GM11168 (cell line): ENCODE results near the gene UBXN6.

Source experiments
- in situ Hi-C: fragments of 300-500 bp; cut with MboI; formaldehyde crosslinking; loops from one replicate; pipeline ENCODE4 v1.12.0; 2022; ENCODE audit warnings: low sequenced_read_pairs; ENCODE audit not compliant: unreplicated experiment

Gene UBXN6

DNA sequence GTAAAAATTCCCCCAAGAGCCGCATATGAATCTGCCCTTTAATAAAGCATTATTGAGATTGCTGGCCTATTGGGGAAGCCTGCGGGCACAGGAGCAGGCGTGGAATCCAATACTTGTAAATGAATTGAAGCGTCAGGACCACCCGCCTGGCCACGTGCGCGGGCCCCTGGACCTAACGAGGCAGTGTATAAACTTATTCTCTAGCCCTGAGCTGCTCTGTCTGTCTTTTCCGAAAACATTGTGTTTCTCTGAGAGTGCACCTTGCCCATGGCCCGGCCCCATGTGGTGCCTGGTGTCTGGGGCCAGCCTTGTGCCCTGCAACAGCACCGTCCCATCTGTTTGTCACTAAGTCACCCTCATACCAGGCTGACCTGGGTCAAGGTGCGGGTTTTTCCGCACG, 14.4 kb downstream of the UBXN6 start:
- in situ Hi-C loops, result no loop called here

DNA sequence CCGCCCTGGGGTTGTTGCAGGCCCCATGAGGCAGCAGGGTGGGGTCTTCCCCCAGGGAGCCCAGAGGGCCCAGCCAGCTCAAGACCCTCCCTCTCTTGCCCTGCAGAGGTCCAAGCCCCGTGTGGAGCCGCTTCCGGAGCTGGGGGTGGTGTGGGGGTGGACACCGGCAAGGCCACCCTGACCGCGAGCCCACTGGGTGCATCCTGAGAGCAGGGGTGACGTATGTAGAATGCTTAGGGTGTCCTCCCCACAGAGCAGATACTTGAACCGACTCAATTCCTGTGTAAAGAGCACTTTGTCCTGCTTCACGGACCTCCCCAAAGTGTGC, 14.8 kb downstream of the UBXN6 start:
- in situ Hi-C loops, result no loop called here

DNA sequence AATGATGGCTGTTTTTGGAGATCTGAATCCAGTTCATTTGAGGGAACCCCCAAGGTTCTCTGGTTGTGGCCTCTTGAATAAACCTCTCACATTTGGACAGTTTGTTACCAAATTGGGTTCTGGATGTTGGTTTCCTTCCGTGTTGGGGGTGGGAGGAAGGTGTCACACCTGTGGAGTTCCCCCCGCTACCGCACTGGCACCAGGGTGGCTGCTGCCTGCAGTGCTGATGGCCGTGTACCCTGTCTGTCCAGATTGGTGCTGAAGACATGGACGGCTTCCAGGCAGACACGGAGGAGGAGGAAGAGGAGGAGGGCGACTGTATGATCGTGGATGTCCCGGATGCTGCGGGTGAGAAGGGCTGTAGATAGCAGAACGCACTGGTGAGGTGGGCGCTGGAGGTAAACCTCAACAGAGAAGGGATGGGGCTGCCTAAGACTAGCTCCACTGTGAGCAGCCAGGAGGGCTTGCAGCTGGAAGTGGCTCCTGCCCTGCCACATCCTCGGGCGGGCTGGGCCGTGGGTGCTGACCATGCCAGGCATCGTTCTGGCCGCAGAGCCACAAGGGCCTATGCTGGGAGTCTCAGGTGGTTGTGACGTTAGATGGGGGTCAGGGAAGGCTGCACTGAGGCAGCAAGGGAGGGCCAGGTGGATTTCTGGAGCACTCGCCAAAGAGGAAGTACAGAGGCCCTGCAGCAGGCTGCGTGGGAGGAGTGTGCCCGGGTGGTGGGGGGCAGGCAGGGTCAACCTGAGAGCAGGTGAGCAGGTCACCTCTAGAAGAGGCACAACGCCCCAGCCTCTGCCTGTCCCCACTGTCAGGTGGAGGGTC, 15.4 kb downstream of the UBXN6 start:
- in situ Hi-C loops, result no loop called here

DNA sequence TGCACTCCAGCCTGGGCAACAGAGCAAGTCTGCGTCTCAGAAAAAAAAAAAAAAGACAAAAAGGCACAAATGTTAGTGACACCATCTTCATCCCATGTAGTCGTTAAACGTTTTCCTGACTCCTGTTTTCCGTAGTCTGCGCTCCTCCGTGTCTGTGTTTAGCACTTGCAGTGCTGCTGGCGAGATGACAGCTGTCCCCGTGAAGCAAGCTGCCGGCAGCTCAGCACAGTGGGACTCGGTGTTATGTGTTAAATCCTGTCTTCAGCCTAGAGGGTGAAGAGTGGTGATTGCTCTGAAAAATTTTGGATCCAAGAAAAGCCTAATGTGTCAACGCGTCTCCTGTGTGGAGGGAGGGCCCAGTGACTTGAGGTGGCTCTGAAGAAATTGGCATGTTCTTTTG, 18.4 kb downstream of the UBXN6 start:
- in situ Hi-C loops, result no loop called here

DNA sequence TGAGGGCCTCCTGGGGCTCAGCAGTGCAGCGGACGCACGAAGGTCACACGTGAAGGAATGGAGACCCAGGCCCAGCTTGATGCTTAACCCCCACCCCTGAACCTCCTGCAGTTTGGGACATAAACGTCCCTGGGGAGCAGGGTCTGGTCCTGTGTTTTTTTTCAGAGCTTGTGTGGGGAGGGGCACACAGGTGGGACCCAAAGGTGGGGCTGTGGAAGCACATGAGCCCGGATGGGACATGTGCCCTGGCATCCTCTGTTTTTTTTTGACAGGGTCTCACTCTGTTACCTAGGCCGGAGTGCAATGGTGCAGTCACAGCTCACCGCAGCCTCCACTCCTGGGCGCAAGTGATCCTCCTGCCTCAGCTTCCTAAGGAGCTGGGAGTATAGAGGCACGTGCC, 20.5 kb downstream of the UBXN6 start:
- in situ Hi-C loops, result no loop called here

DNA sequence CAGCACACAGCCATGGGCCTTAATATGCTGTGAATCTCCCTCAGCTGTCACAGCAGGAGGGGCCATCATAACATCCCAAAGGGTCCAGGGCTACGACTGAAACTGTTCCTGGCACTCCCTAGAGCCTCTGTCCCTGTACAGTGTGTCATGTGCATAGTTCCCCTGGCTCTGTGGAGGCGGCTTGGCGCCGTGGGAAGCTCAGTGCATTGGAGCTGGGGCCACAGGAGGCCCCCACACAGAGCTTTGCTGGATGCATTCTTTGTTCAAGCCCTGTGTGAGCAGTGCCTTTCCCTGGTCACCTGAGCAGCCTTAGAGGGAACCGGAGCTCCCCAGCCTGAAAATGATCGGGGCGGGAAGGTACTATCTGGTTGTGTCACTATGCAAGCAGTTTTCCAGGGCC, 21.4 kb downstream of the UBXN6 start:
- in situ Hi-C loops, result no loop called here

DNA sequence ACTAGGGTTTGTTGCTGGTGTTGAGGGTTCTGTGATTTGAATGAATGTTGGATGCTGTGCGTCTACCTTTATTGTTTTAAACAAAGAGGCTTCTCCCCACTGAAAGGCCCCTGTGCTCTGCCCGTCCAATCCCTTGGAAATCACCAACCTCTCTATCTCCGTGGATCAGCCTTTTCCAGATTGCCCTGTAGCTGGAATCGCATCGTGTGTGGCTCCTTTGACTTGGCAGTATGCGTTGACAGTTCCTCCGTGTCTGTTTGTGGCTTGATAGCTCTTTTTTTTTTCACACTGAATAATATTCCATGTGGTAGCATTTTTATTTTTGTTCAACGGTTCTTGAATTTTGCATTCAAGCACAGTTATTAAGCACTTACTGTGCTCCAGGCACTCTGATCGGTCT, 23.2 kb downstream of the UBXN6 start:
- in situ Hi-C loops, result no loop called here

DNA sequence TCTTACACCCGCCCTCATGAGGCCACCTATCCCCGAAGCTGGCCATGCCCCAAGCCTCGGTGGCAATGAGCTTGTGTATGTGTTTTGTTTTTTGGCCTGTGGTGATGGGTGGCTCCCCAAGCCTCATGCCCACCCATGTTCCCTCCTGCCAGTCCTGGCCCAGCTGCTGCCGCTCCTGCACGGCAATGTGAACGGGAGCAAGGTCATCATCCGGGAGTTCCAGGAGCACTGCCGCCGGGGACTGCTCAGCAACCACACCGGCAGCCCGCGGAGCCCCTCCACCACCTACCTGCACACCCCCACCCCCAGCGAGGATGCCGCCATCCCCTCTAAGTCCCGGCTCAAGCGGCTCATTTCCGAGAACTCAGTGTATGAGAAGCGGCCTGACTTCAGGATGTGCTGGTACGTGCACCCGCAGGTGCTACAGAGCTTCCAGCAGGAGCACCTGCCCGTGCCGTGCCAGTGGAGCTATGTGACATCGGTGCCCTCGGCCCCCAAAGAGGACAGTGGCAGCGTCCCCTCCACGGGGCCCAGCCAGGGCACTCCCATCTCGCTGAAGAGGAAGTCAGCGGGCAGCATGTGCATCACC, 24.6 kb downstream of the UBXN6 start:
- in situ Hi-C loops, result no loop called here

DNA sequence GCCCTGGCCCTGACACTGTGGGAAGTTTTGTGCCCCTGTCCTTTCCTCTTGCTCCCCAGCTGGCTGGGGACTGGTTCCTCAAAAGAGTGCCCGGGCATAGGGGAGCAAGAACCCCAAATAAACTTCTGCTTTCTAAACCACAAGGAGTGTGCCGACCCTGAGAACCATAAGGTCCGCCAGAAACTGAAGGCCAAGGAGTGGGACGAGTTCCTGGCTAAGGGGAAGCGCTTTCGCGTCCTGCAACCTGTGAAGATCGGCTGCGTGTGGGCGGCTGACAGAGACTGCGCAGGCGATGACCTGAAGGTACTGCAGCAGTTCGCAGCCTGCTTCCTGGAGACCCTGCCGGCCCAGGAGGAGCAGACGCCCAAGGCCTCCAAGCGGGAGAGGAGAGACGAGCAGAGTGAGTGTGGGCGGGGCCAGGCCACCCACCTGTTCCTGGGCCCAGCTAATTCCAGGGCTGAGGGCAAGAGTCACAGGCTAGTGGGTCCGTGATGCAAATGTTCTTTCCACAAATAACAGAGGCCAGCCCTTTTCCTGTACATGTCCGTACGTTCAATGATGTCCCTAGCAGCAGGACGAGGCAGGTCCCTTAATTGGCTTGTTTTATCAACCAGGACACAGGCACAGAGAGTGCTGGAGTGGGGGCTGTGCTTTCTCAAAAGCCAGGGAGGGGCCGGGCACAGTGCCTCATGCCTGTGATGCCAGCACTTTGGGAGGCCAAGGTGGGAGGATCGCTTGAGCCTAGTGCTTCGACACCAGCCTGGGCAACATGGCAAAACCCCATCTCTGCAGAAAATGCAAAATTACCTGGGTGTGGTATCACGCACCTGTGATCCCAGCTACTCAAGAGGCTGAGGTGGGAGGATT, 25.6 kb downstream of the UBXN6 start:
- in situ Hi-C loops, result no loop called here

DNA sequence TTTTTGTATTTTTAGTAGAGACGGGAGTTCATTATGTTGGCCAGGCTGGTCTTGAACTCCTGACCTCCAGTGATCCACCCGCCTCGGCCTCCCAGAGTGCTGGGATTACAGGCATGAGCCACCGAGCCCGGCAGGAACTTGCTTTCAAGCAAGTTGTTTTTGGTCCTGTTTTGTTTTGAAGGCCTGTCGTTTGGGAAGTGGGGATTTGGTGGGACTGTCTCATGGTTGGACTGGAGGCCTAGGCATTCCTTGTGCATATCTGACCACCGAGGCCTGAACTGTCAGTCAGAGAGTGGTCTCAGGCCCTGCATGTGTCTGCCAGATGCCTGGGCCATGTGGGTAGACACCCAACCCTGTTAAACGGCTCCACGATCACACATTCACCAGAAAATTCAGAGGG, 26.3 kb downstream of the UBXN6 start:
- in situ Hi-C loops, result no loop called here

DNA sequence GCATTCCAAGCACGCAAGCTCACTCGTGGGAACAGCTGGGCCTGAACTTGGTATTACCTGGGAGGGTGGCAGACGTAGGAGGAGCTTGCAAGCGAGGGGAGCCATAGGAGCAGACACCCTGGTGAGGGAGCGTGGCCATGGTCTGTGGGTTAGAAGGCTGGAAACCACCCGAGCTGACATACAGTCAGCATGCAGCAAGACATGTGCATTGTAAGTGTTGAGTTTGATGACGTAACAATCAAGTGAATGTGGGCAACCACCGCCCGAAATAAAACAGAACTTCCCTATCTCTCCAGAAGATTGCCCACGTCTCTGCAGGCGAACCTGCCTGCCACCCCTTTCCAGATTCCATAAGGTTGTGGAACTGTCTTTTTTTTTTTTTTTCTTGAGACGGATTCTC, 26.8 kb downstream of the UBXN6 start:
- in situ Hi-C loops, result no loop called here

DNA sequence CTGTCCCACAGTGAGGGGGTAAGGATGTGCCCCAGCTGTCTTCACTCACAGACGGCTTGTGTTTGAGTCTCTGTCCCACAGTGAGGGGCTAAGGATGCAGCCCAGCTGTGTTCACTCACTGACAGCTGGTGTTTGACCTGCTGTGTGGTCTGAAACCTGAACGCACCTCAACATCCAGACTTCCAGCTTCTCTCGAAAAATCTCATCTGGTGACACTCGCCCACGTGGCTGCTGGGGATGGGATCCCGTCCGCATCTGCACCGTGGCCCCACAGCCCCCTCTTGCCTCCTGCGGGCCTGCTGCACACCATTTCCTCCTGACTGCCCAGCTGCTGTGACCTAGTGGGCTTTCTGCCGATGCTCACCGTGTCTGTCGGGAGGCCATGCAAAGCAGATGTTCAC, 27.8 kb downstream of the UBXN6 start:
- in situ Hi-C loops, result loop anchor here (5.0 kb wide), 1 partner anchor 33 kb away; no protein-coding TSS in a partner anchor

DNA sequence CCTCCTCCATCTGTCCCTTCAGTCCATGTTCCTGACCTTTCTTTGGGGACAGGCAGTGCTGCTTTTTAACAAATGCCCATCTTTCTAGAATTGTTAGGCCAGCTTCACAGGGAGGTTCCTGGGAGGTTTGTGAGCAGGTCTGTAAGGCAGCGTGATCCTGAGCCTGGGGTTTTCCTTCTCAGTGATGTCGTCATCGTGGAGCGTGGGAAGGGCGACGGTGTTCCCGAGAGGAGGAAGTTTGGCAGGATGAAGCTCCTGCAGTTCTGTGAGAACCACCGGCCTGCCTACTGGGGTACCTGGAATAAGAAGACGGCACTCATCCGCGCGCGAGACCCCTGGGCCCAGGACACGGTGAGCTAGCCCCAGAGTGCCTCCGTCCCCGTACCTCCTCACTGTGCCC, 28.3 kb downstream of the UBXN6 start:
- in situ Hi-C loops, result loop anchor here (5.0 kb wide), 1 partner anchor 33 kb away; no protein-coding TSS in a partner anchor

DNA sequence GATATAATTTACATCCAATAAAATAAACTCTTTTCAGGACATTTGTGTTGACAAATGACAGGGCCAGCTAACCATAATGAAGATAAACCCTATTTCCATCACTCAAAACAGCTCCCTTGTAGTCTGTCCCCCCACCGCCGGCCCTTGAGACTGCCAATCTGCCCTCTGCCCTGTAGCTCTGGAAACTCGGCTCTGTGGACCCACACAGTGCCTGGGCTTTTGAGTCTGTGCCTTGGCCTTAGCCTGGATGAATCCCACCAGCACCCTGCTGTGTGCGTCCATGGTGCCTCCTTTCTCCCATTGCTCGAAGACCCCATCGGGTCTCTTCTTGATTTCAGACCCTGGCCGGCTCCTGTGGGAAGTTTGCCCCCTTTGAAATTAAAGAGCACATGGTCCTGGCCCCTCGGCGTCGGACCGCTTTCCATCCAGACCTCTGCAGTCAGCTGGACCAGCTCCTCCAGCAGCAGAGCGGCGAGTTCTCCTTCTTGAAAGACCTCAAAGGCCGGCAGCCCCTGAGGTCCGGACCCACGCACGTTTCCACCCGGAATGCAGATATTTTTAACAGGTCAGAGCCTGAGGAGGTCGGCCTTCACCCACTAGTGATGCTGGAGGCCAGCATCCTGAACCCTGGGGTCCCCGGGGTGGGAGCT, 29.1 kb downstream of the UBXN6 start:
- in situ Hi-C loops, result loop anchor here (5.0 kb wide), 1 partner anchor 34 kb away; no protein-coding TSS in a partner anchor

DNA sequence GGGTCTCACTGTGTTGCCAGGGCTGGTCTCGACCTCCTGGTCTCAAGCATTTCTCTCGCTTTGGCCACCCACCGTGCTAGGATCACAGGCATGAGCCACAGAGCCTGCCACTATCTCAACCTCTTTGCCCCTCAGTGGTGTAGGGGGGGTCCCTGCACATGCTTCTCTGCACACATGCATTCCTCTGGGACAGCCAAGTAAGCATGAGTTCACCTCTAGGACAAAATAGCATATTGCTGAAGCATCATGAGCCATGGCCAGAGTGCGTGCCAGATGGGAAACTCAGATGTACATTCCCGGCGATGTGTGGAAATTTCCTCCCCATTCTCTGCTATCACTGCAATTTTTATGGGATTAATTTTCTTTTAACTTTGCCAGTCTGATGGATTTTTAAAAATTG, 32.1 kb downstream of the UBXN6 start:
- in situ Hi-C loops, result loop anchor here (5.0 kb wide), 1 partner anchor 37 kb away; no protein-coding TSS in a partner anchor

DNA sequence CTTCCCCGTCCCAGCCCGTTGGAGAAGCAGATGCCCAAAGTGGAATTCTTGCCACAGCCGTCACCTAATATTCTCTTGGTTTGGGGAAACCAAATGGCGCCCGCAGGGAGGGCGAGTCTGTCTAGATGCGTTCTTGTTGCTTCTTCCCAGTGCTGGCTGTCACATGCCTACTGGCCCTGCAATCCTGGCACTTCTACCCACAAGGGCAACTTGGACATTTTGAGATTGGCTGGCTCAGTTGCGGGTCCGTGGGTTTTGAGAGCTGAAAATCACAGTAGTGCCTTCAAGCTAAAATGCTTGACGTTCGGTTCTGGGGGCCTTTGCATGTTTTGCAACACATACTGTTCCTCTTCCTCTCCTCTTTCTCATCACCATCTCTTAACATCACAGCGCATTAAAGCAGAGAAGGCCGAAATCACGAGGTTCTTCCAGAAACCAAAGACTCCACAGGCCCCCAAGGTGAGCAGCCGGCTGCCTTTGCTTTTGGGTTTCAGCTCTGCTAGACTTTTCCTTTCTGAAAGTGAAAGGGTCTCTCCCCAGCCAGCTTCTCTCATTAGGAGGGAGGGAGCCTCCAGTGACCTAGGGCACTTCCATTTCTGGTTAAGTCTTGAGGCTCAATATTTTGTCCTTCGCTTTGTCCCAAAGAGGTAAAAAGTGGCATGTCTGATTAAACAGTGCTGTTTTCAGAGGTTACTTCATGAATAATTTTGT, 34.0 kb downstream of the UBXN6 start:
- in situ Hi-C loops, result no loop called here

DNA sequence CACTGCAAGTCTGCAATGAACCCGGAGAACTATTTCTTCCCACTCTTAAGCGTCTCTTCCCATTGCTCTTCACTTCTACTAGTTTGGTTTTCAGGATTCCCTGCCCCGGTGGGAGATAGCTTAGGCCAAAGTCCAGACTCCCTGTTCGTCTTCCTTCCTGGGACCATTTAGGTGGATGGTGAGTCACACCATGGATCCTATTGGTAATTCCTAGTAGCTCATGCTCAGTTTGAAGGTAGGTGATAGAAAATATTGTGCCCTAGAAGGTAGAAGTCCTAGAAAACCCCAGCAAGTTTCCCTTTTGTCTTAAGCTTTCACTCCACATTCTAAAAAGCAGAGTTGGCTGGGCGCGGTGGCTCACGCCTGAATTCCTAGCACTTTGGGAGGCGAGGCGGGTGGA, 41.3 kb downstream of the UBXN6 start:
- in situ Hi-C loops, result no loop called here

DNA sequence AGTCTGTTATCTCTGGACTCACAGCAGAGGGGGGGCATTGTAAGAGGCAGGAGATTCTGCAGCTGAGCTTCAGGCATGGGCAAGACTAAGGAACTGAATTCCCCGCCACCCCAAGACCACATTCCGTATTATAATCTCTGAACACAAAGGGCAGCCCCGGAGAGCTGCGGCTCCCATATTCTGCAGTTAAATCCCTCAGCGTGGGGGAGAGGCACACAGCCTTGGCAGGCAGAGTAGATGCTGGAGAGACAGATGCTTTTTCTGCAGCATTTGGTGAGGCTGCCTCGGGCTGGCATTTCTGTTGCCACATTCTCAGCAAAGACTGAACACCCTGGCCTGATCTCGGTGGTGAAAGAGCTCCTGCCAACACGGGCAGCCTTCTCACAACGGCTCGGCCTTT, 42.2 kb downstream of the UBXN6 start:
- in situ Hi-C loops, result no loop called here

DNA sequence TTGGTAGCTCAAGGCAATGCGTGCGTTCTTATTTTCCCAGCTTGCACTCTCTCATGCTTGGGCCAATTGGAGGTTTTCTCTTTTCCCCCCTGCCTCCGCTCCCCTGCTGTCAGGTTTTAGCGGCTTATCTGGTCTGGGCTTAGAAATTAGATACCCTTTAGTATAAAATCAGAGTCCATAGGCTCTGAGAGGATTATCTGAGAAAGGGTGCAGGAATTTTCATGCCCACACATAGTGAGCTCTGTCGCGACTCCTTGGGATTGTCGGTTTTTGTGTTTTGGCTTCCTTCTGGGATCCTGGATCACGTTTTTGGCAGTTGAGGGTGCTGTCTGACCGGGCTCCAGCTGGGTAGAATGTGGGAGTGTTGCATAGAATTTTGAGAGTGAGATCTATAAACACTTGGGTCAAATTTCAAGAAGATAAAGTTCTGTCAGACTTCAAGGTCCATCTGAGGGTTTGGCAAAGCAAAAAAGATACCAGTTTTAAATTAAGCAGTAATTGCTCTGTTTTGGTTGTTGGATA, 42.7 kb downstream of the UBXN6 start:
- in situ Hi-C loops, result no loop called here
